Head of caudate nucleus (tissue), 42 donors: ENCODE measurements around the gene MSANTD4.
"Not testable (repeated sequence)": the region's sequence is repeated elsewhere in the genome, so short reads cannot be mapped to it uniquely, and the experiment has no call there.

ENCODE experiments used
- DNase-seq, 42 donors: peaks; one replicate each; pipeline versions ENCODE4 v3.0.0 to v3.0.0-alpha.2; 2020 to 2021; ENCODE audit warnings: mixed read lengths in 7 of 42
- intact Hi-C: fragments of 100-400 bp; cut with DNase I; formaldehyde crosslinking; loops from one replicate; pipeline ENCODE4 v1.15.0; 2022

MSANTD4 gene

GRCh38 chr11:106017093-106017492 lies 4.9 kb downstream of the MSANTD4 start:
- no peak for DNase-seq
- intact Hi-C loops, result no loop called here

GRCh38 chr11:106015066-106015465 lies 7.0 kb downstream of the MSANTD4 start:
- no peak for DNase-seq
- intact Hi-C loops, result no loop called here

- intact Hi-C loops, result no loop called here
- no peak for DNase-seq
These were observed 7.4 kb downstream of the MSANTD4 start for GRCh38 chr11:106014620-106015019.

- DNase-seq, result no peak
- intact Hi-C loops, result no loop called here
These were observed 8.0 kb downstream of the MSANTD4 start for GRCh38 chr11:106014035-106014434.

GRCh38 chr11:106012744-106013143 lies 9.3 kb downstream of the MSANTD4 start:
- intact Hi-C loops, result no loop called here
- DNase-seq, result peak in 5 of 42 donors; percentile 13 to 62 (median 24)

- intact Hi-C loops, result no loop called here
- DNase-seq, result no peak
These were observed 10.6 kb downstream of the MSANTD4 start for GRCh38 chr11:106011481-106011880.

- DNase-seq, intact Hi-C loops: not testable (repeated sequence)
These were observed 18.9 kb downstream of the MSANTD4 start for GRCh38 chr11:106003094-106003493.

GRCh38 chr11:106001304-106002012 lies 20.6 kb downstream of the MSANTD4 start:
- intact Hi-C loops, result no loop called here
- DNase-seq, result no peak

- intact Hi-C loops, result no loop called here
- DNase-seq, result no peak
These were observed 30.2 kb downstream of the MSANTD4 start for GRCh38 chr11:105991888-105992287.

GRCh38 chr11:105989124-105989523 lies 32.9 kb downstream of the MSANTD4 start:
- no peak for DNase-seq
- intact Hi-C loops, result no loop called here

GRCh38 chr11:105988197-105988596 lies 33.8 kb downstream of the MSANTD4 start:
- intact Hi-C loops, result no loop called here
- DNase-seq, result no peak

- no peak for DNase-seq
- intact Hi-C loops, result no loop called here
These were observed 35.5 kb downstream of the MSANTD4 start for GRCh38 chr11:105986554-105986953.

GRCh38 chr11:105979997-105980703 lies 41.9 kb downstream of the MSANTD4 start:
- intact Hi-C loops, result no loop called here
- no peak for DNase-seq

GRCh38 chr11:105975128-105975527 lies 46.9 kb downstream of the MSANTD4 start:
- no peak for DNase-seq
- intact Hi-C loops, result no loop called here

- intact Hi-C loops, result no loop called here
- DNase-seq, result no peak
These were observed 52.3 kb downstream of the MSANTD4 start for GRCh38 chr11:105969756-105970155.

GRCh38 chr11:105968021-105968697 lies 53.9 kb downstream of the MSANTD4 start:
- DNase-seq, result no peak
- intact Hi-C loops, result no loop called here

- intact Hi-C loops, result no loop called here
- no peak for DNase-seq
These were observed 61.5 kb downstream of the MSANTD4 start for GRCh38 chr11:105960252-105961245.
